ENCODE data around the gene ZFHX3. TPM values are rescaled to one million over a fixed set of nuclear protein-coding genes. Genes with fewer than 3 reads are reported as not detected.

Gene ZFHX3
- total and polyA plus RNA-seq, 4 donors = 2.6 to 32.7 (median 14.7) TPM

- Histone ChIP-seq H3K27me3 (ENCODE audit: control insufficient read depth in 3 of 3, insufficient read depth in 3 of 3, low read length in 2 of 3) (peaks cover 0 to 33% (median 28%) of the 10 kb centered on the region in 3 donors), H3K36me3 (ENCODE audit: control insufficient read depth in 4 of 4, insufficient read depth in 4 of 4, low read length in 4 of 4) (no peaks in the 10 kb centered on the region), H3K9ac (ENCODE audit: insufficient read depth in 1 of 2, low read length in 2 of 2) (peak overlapping the region in 1 of 2 donors; percentile 28), H3K27ac (ENCODE audit: low read depth in 1 of 2, low read length in 1 of 2) (peak overlapping the region in 1 of 2 donors; percentile 71), H3K9me3 (ENCODE audit: control insufficient read depth in 4 of 4, insufficient read depth in 3 of 4, low read length in 3 of 4) (peaks cover 0 to 2% (median 0%) of the 10 kb centered on the region in 4 donors), H3K4me3 (no peak overlapping the region), H3K4me1 (ENCODE audit: control insufficient read depth in 5 of 5, insufficient read depth in 5 of 5, low read length in 5 of 5) (peaks cover 8 to 86% (median 20%) of the 10 kb centered on the region in 5 donors)
- DNase-seq = peak; percentile 51 to 64 (median 61)
- TF ChIP-seq CTCF (IDR thresholded peaks at IDR 0.05; ENCODE audit: control extremely low read depth, extremely low read depth) = no peak
- ATAC-seq (ENCODE audit: insufficient read depth, low FRiP score) = no peak
- WGBS, 2 donors = 13 to 18% methylated on average over 43 of the region's 43 CpGs
These were observed 17.9 kb upstream of the ZFHX3 start for GRCh38 chr16:73065632-73066330.

- Histone ChIP-seq H3K27ac (ENCODE audit: low read depth in 1 of 2, low read length in 1 of 2) (peak overlapping the region in 1 of 2 donors; percentile 2), H3K27me3 (ENCODE audit: control insufficient read depth in 3 of 3, insufficient read depth in 3 of 3, low read length in 2 of 3) (peaks cover 0 to 33% (median 28%) of the 10 kb centered on the region in 3 donors), H3K4me3 (no peak overlapping the region), H3K9ac (ENCODE audit: insufficient read depth in 1 of 2, low read length in 2 of 2) (peak overlapping the region in 1 of 2 donors; percentile 53), H3K9me3 (ENCODE audit: control insufficient read depth in 4 of 4, insufficient read depth in 3 of 4, low read length in 3 of 4) (peaks cover 0 to 2% (median 0%) of the 10 kb centered on the region in 4 donors), H3K4me1 (ENCODE audit: control insufficient read depth in 5 of 5, insufficient read depth in 5 of 5, low read length in 5 of 5) (peaks cover 8 to 87% (median 17%) of the 10 kb centered on the region in 5 donors), H3K36me3 (ENCODE audit: control insufficient read depth in 4 of 4, insufficient read depth in 4 of 4, low read length in 4 of 4) (no peaks in the 10 kb centered on the region)
- DNase-seq = peak in 2 of 3 donors; percentile 41 to 43
- no peak for ATAC-seq (ENCODE audit: insufficient read depth, low FRiP score)
- 9 to 24% methylated on average over 24 of the region's 24 CpGs for WGBS, 2 donors
- TF ChIP-seq CTCF (IDR thresholded peaks at IDR 0.05; ENCODE audit: control extremely low read depth, extremely low read depth) = no peak
These were observed 17.1 kb upstream of the ZFHX3 start for GRCh38 chr16:73064994-73065545.

GRCh38 chr16:73064212-73064993 is 16.5 kb upstream of the ZFHX3 start:
- Histone ChIP-seq H3K27me3 (ENCODE audit: control insufficient read depth in 3 of 3, insufficient read depth in 3 of 3, low read length in 2 of 3) (peaks cover 0 to 33% (median 28%) of the 10 kb centered on the region in 3 donors), H3K27ac (ENCODE audit: low read depth in 1 of 2, low read length in 1 of 2) (peak overlapping the region in 1 of 2 donors; percentile 81), H3K4me1 (ENCODE audit: control insufficient read depth in 5 of 5, insufficient read depth in 5 of 5, low read length in 5 of 5) (peaks cover 3 to 90% (median 17%) of the 10 kb centered on the region in 5 donors), H3K9me3 (ENCODE audit: control insufficient read depth in 4 of 4, insufficient read depth in 3 of 4, low read length in 3 of 4) (peaks cover 0 to 2% (median 0%) of the 10 kb centered on the region in 4 donors), H3K9ac (ENCODE audit: insufficient read depth in 1 of 2, low read length in 2 of 2) (peak overlapping the region in 1 of 2 donors; percentile 53), H3K36me3 (ENCODE audit: control insufficient read depth in 4 of 4, insufficient read depth in 4 of 4, low read length in 4 of 4) (no peaks in the 10 kb centered on the region), H3K4me3 (no peak overlapping the region)
- ATAC-seq (ENCODE audit: insufficient read depth, low FRiP score) (no peak), DNase-seq (peak; percentile 55 to 79 (median 79))
- TF ChIP-seq CTCF (IDR thresholded peaks at IDR 0.05; ENCODE audit: control extremely low read depth, extremely low read depth) = no peak
- 15 to 30% methylated on average over 25 of the region's 25 CpGs for WGBS, 2 donors
